ENCODE measurements around the gene ELMO1.

Gene ELMO1

GRCh38 chr7:36852931-36853330 is 595.7 kb downstream of the ELMO1 start:
- DNase-seq: no peak

- no peak for DNase-seq
These were observed 596.6 kb downstream of the ELMO1 start for GRCh38 chr7:36852017-36852416.

GRCh38 chr7:36851382-36851781 is 597.3 kb downstream of the ELMO1 start:
- no peak for DNase-seq

GRCh38 chr7:36847946-36848345 is 600.7 kb downstream of the ELMO1 start:
- no peak for DNase-seq

- DNase-seq: no peak
These were observed 604.3 kb downstream of the ELMO1 start for GRCh38 chr7:36844374-36844773.

GRCh38 chr7:36840904-36841303 is 607.8 kb downstream of the ELMO1 start:
- no peak for DNase-seq

- DNase-seq: no peak
These were observed 609.9 kb downstream of the ELMO1 start for GRCh38 chr7:36838616-36839225.

GRCh38 chr7:36831049-36831448 is 617.6 kb downstream of the ELMO1 start:
- DNase-seq: no peak

- DNase-seq: no peak
These were observed 620.6 kb downstream of the ELMO1 start for GRCh38 chr7:36827726-36828703.

GRCh38 chr7:36825501-36825900 is 623.2 kb downstream of the ELMO1 start:
- DNase-seq: no peak

GRCh38 chr7:36823353-36823752 is 625.3 kb downstream of the ELMO1 start:
- no peak for DNase-seq

- DNase-seq: no peak
These were observed 627.0 kb downstream of the ELMO1 start for GRCh38 chr7:36821617-36822016.

GRCh38 chr7:36820527-36821170 is 628.0 kb downstream of the ELMO1 start:
- DNase-seq: no peak

GRCh38 chr7:36819639-36820038 is 629.0 kb downstream of the ELMO1 start:
- no peak for DNase-seq

GRCh38 chr7:36814311-36814710 is 634.4 kb downstream of the ELMO1 start:
- DNase-seq: no peak

GRCh38 chr7:36811807-36812206 is 636.9 kb downstream of the ELMO1 start:
- no peak for DNase-seq

GRCh38 chr7:36810489-36810888 is 638.2 kb downstream of the ELMO1 start:
- DNase-seq: no peak

- no peak for DNase-seq
These were observed 638.6 kb downstream of the ELMO1 start for GRCh38 chr7:36810032-36810431.

GRCh38 chr7:36809510-36809909 is 639.2 kb downstream of the ELMO1 start:
- no peak for DNase-seq

- no peak for DNase-seq
These were observed 639.6 kb downstream of the ELMO1 start for GRCh38 chr7:36809086-36809485.

- no peak for DNase-seq
These were observed 641.8 kb downstream of the ELMO1 start for GRCh38 chr7:36806891-36807290.
